Natural killer cell (primary cell): ENCODE measurements around the gene FOXL2. TPM values are rescaled to one million over a fixed set of nuclear protein-coding genes. Genes with fewer than 3 reads are reported as not detected.

Source experiments
- ATAC-seq, 3 donors: fragments of 150-1000 bp in 2 of 3; fragments of 200-7000 bp in 1 of 3; cut with Tn5 transposase; 1 replicate in 1 of 3; 2 replicates in 2 of 3; pipeline ENCODE4 v1.10.0; 2021; ENCODE audit warnings: mild to moderate bottlenecking in 2 of 3, moderate library complexity in 2 of 3
- DNase-seq, 2 donors: peaks; one replicate each; pipeline versions ENCODE4 v3.0.0 to v3.0.0-alpha.2; 2013 to 2021; ENCODE audit warnings: mixed read lengths in 1 of 2
- H3K27ac ChIP-seq: one replicate; pipeline ENCODE4 v1.5.1; 2013; ENCODE audit warnings: mild to moderate bottlenecking, low read length
- H3K27me3 ChIP-seq: one replicate; pipeline ENCODE4 v1.6.1; 2013; ENCODE audit warnings: low read length; ENCODE audit not compliant: control insufficient read depth, insufficient read depth
- H3K36me3 ChIP-seq: one replicate; pipeline ENCODE4 v1.6.1; 2013; ENCODE audit warnings: low read length; ENCODE audit not compliant: control insufficient read depth, insufficient read depth
- H3K4me1 ChIP-seq: one replicate; pipeline ENCODE4 v1.6.1; 2013; ENCODE audit warnings: low read length; ENCODE audit not compliant: control insufficient read depth, insufficient read depth
- H3K4me3 ChIP-seq: one replicate; pipeline ENCODE4 v1.5.1; 2013; ENCODE audit warnings: low read length
- H3K9me3 ChIP-seq: one replicate; pipeline ENCODE4 v1.6.1; 2013; ENCODE audit warnings: low read length; ENCODE audit not compliant: control insufficient read depth, insufficient read depth
- H3K27ac Mint-ChIP-seq, 2 donors: one replicate each; pipeline ENCODE4 v1.8.0; 2022; ENCODE audit warnings: mild to moderate bottlenecking in 2 of 2, mixed read lengths in 2 of 2, moderate library complexity in 1 of 2
- H3K27me3 Mint-ChIP-seq, 2 donors: one replicate each; pipeline ENCODE4 v1.8.0; 2022; ENCODE audit warnings: low read depth in 2 of 2, mixed read lengths in 2 of 2
- H3K36me3 Mint-ChIP-seq: one replicate; pipeline ENCODE4 v1.8.0; 2022; ENCODE audit warnings: mixed read lengths
- H3K4me1 Mint-ChIP-seq, 2 donors: one replicate each; pipeline ENCODE4 v1.8.0; 2022; ENCODE audit warnings: mixed read lengths in 2 of 2
- H3K4me3 Mint-ChIP-seq: one replicate; pipeline ENCODE4 v1.8.0; 2022; ENCODE audit warnings: mild to moderate bottlenecking, moderate library complexity, mixed read lengths
- H3K9me3 Mint-ChIP-seq, 2 donors: one replicate each; pipeline ENCODE4 v1.8.0; 2022; ENCODE audit warnings: mixed read lengths in 2 of 2
- WGBS: methylation state at CpG from one replicate; pipeline ENCODE4 v1.1.7; 2013; ENCODE audit warnings: missing lambda C conversion rate; ENCODE audit not compliant: insufficient coverage; 5-methylcytosine and 5-hydroxymethylcytosine counted together
- intact Hi-C: fragments of 100-400 bp; cut with micrococcal nuclease; formaldehyde crosslinking; loops from one replicate; pipeline ENCODE4 v1.14.2; 2022
- total RNA-seq, 4 donors: library from RNA; stranded (reverse); fragments of 120-200 nt in 1 of 4; gene quantifications; one replicate each; pipeline versions ENCODE4 v1.2.3 to v1.2.4, GENCODE V29; 2013 to 2022
- TF ChIP-seq, protein P1 (sequence below): fragments of 200-600 bp; IDR thresholded peaks from one replicate; pipeline ENCODE4 v1.8.0; 2022; ENCODE audit warnings: antibody characterized with exemption

Gene FOXL2
- total RNA-seq, 3 donors from 2014 or later (not counting 1 experiment from before 2014, with no cell fraction given), result not detected

DNA sequence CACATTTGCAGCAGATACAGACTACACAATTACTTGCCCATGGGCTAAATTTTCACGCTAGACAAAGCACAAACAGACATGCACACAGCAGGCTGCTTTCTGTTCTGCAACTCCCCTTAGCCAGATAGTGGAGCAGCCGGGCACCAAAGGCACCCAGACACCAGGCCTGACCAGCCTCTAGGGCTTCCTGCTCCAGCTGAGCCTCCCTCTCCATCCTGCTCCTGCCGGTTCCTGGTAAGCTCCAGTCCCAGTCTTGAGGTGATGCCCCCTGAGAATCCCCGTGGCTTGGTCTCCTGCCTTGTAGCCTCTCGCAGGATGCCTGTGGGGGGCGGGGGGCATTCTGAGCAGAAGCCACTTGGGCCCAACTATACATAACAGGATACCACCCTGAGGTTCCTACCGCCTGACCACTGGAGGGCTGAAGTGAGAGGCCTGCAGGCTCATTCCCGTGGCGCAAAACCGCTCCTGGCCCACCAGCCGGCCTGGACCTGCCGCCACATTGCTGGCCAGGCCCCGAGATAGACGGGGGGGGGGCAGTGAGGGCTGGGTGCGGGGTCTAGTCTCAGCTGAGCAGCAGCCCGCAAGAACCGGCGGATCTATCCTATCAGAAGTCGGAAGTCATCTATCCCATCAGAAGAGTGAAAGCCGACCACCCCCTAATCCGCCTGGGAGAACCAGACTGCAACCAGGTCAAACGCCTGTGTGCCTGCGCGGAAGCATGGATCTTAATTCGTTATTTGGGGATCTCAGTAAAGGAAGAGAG, 3.9 kb downstream of the FOXL2 start:
- H3K27ac ChIP-seq, result no peak overlapping the region
- no peaks in the 10 kb centered on the region for H3K9me3 ChIP-seq
- no peaks in the 10 kb centered on the region for H3K36me3 Mint-ChIP-seq
- TF ChIP-seq, protein P1, sequence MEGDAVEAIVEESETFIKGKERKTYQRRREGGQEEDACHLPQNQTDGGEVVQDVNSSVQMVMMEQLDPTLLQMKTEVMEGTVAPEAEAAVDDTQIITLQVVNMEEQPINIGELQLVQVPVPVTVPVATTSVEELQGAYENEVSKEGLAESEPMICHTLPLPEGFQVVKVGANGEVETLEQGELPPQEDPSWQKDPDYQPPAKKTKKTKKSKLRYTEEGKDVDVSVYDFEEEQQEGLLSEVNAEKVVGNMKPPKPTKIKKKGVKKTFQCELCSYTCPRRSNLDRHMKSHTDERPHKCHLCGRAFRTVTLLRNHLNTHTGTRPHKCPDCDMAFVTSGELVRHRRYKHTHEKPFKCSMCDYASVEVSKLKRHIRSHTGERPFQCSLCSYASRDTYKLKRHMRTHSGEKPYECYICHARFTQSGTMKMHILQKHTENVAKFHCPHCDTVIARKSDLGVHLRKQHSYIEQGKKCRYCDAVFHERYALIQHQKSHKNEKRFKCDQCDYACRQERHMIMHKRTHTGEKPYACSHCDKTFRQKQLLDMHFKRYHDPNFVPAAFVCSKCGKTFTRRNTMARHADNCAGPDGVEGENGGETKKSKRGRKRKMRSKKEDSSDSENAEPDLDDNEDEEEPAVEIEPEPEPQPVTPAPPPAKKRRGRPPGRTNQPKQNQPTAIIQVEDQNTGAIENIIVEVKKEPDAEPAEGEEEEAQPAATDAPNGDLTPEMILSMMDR, result no peak
- H3K27me3 ChIP-seq, result peaks cover 83% of the 10 kb centered on the region
- H3K4me1 ChIP-seq, result peaks cover 56% of the 10 kb centered on the region
- no peaks in the 10 kb centered on the region for H3K9me3 Mint-ChIP-seq
- H3K36me3 ChIP-seq, result no peaks in the 10 kb centered on the region
- intact Hi-C loops, result no loop called here
- DNase-seq (no peak), ATAC-seq (no peak)
- H3K27ac Mint-ChIP-seq, result no peak overlapping the region
- H3K4me3 Mint-ChIP-seq, result peak overlapping the region; percentile 35
- peaks cover 72 to 74% of the 10 kb centered on the region in 2 donors for H3K27me3 Mint-ChIP-seq
- WGBS, result 21% methylated on average over 24 of the region's 25 CpGs
- no peak overlapping the region for H3K4me3 ChIP-seq
- peaks cover 19 to 44% of the 10 kb centered on the region in 2 donors for H3K4me1 Mint-ChIP-seq

DNA sequence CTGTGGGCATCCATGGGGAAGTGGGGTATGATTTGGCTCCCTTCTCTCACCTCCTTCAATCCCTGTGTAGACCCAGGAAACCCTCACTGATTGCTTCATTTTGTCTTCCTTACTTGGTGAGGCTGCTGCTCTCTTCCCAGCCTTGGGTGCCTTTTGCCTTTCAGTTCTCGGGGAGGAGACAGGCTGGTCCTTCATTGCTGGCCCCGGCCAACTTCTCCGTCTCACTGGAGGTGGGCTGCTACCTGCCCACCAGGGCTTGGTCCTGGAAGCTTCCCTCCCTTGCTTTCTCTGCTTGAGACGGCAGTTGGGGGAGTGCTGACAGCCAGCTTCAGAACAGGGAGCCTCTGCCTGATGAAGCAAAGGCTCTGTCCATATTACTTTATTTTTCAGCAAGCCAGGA, 4.7 kb downstream of the FOXL2 start:
- Histone ChIP-seq H3K9me3 (no peaks in the 10 kb centered on the region), H3K4me3 (no peak overlapping the region), H3K36me3 (no peaks in the 10 kb centered on the region), H3K4me1 (peaks cover 60% of the 10 kb centered on the region), H3K27ac (no peak overlapping the region), H3K27me3 (peaks cover 89% of the 10 kb centered on the region)
- DNase-seq, result no peak
- no peaks in the 10 kb centered on the region for H3K9me3 Mint-ChIP-seq
- no peak overlapping the region for H3K27ac Mint-ChIP-seq
- H3K27me3 Mint-ChIP-seq, result peaks cover 72 to 74% of the 10 kb centered on the region in 2 donors
- TF ChIP-seq, protein P1, result no peak
- 80% methylated on average over 4 of the region's 4 CpGs for WGBS
- intact Hi-C loops, result no loop called here
- H3K4me1 Mint-ChIP-seq, result peaks cover 22 to 50% of the 10 kb centered on the region in 2 donors
- H3K36me3 Mint-ChIP-seq, result no peaks in the 10 kb centered on the region
- H3K4me3 Mint-ChIP-seq, result no peak overlapping the region
- ATAC-seq, result no peak

DNA sequence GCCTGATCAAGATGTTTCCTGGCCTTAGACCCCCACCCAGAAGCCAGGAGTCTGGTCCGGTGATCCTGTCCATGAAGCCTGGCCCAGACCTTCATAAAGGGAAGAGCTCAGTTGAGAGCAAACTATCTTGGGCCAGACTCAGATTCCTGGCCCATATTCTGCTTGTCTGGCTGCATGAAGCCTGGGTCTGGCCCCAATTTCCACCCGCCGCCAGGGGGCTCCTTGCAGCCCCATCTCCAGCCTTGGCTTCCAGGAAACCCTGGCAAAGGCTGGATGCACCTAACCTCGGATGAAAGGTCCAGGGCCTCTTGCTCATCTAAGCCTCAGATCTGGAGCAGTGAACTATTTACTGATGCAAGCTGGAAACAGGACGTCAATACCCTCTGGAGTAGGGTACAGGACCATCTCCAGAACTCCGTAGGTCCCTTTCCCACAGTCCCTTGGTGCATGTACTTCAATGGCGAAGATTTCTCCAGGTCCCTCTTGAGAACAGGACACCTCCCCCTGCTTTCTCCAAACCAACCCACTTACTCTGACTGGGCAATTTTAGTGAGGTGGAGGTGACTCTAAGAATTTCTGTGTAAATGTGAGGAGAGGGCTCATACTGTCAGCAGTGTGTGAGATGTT, 5.6 kb downstream of the FOXL2 start:
- intact Hi-C loops, result no loop called here
- no peak overlapping the region for H3K4me3 ChIP-seq
- no peak for ATAC-seq
- Mint-ChIP-seq H3K4me1 (peaks cover 27 to 51% of the 10 kb centered on the region in 2 donors), H3K27me3 (peaks cover 76 to 79% of the 10 kb centered on the region in 2 donors), H3K4me3 (no peak overlapping the region), H3K36me3 (no peaks in the 10 kb centered on the region), H3K27ac (no peak overlapping the region), H3K9me3 (no peaks in the 10 kb centered on the region)
- H3K36me3 ChIP-seq, result no peaks in the 10 kb centered on the region
- TF ChIP-seq, protein P1, result peak; percentile 17
- H3K4me1 ChIP-seq, result peaks cover 60% of the 10 kb centered on the region
- H3K27me3 ChIP-seq, result peaks cover 91% of the 10 kb centered on the region
- WGBS, result 45% methylated on average over 7 of the region's 7 CpGs
- DNase-seq, result peak in 1 of 2 donors; percentile 43
- no peaks in the 10 kb centered on the region for H3K9me3 ChIP-seq
- H3K27ac ChIP-seq, result no peak overlapping the region
